Measurements from ENCODE around the gene KLF14.

The KLF14 gene

GRCh38 chr7:130700760-130701159 lies 33.2 kb downstream of the KLF14 start:
- no peak overlapping the region for H3K4me3 ChIP-seq (ENCODE audit: low read length)
- no peak overlapping the region for H3K4me2 ChIP-seq (ENCODE audit: low read length)
- no peaks in the 10 kb centered on the region for H3K9me3 ChIP-seq (ENCODE audit: control insufficient read depth, insufficient read depth, low read length)
- H3K79me2 ChIP-seq (ENCODE audit: control insufficient read depth, low read length), result no peaks in the 10 kb centered on the region
- no peaks in the 10 kb centered on the region for H3F3A ChIP-seq (ENCODE audit: control insufficient read depth, insufficient read depth)
- 0 out of 2 replicates have a peak, but pooled peaks cover 10% of the 10 kb centered on the region for H3K27me3 ChIP-seq (ENCODE audit: control insufficient read depth, low read length)
- H4K20me1 ChIP-seq (ENCODE audit: control insufficient read depth, insufficient read depth, low read depth, low read length), result no peaks in the 10 kb centered on the region
- no peaks in the 10 kb centered on the region for H3K9me2 ChIP-seq (replicated peaks; ENCODE audit: control insufficient read depth, low read length)
- TF ChIP-seq CTCF (IDR thresholded peaks at IDR 0.05; ENCODE audit: low read depth, low read length, poor library complexity, severe bottlenecking), result no peak
- no peak for TF ChIP-seq EZH2phosphoT487 (IDR thresholded peaks at IDR 0.05; ENCODE audit: borderline replicate concordance, low read length)
- H3K4me1 ChIP-seq (ENCODE audit: control insufficient read depth, low read length), result no peaks in the 10 kb centered on the region
- no peak overlapping the region for H3K27ac ChIP-seq (ENCODE audit: low read depth, low read length)
- H3K36me3 ChIP-seq (ENCODE audit: control insufficient read depth, low read length), result no peaks in the 10 kb centered on the region

GRCh38 chr7:130699686-130700085 lies 34.3 kb downstream of the KLF14 start:
- H4K20me1 ChIP-seq (ENCODE audit: control insufficient read depth, insufficient read depth, low read depth, low read length), result no peaks in the 10 kb centered on the region

GRCh38 chr7:130697820-130698219 lies 36.2 kb downstream of the KLF14 start:
- H3K79me2 ChIP-seq (ENCODE audit: control insufficient read depth, low read length), result no peaks in the 10 kb centered on the region
- H3K4me1 ChIP-seq (ENCODE audit: control insufficient read depth, low read length), result no peaks in the 10 kb centered on the region
- no peaks in the 10 kb centered on the region for H3K9me2 ChIP-seq (replicated peaks; ENCODE audit: control insufficient read depth, low read length)
- 0 out of 2 replicates have a peak, but pooled peaks cover 10% of the 10 kb centered on the region for H3K27me3 ChIP-seq (ENCODE audit: control insufficient read depth, low read length)
- no peak overlapping the region for H3K27ac ChIP-seq (ENCODE audit: low read depth, low read length)
- no peak overlapping the region for H3K4me2 ChIP-seq (ENCODE audit: low read length)
- no peaks in the 10 kb centered on the region for H3F3A ChIP-seq (ENCODE audit: control insufficient read depth, insufficient read depth)
- H3K36me3 ChIP-seq (ENCODE audit: control insufficient read depth, low read length), result no peaks in the 10 kb centered on the region
- no peaks in the 10 kb centered on the region for H3K9me3 ChIP-seq (ENCODE audit: control insufficient read depth, insufficient read depth, low read length)
- H3K4me3 ChIP-seq (ENCODE audit: low read length), result no peak overlapping the region
- TF ChIP-seq CTCF (IDR thresholded peaks at IDR 0.05; ENCODE audit: low read depth, low read length, poor library complexity, severe bottlenecking), result no peak
- no peak for TF ChIP-seq EZH2phosphoT487 (IDR thresholded peaks at IDR 0.05; ENCODE audit: borderline replicate concordance, low read length)
- H4K20me1 ChIP-seq (ENCODE audit: control insufficient read depth, insufficient read depth, low read depth, low read length), result no peaks in the 10 kb centered on the region

More at GRCh38 chr7:130699686-130700085, 34.3 kb downstream of the KLF14 start:
- Histone ChIP-seq H3K4me3 (ENCODE audit: low read length) (no peak overlapping the region), H3K36me3 (ENCODE audit: control insufficient read depth, low read length) (no peaks in the 10 kb centered on the region), H3K4me1 (ENCODE audit: control insufficient read depth, low read length) (no peaks in the 10 kb centered on the region), H3K9me2 (replicated peaks; ENCODE audit: control insufficient read depth, low read length) (no peaks in the 10 kb centered on the region), H3F3A (ENCODE audit: control insufficient read depth, insufficient read depth) (no peaks in the 10 kb centered on the region), H3K9me3 (ENCODE audit: control insufficient read depth, insufficient read depth, low read length) (no peaks in the 10 kb centered on the region), H3K27ac (ENCODE audit: low read depth, low read length) (no peak overlapping the region), H3K27me3 (ENCODE audit: control insufficient read depth, low read length) (0 out of 2 replicates have a peak, but pooled peaks cover 10% of the 10 kb centered on the region), H3K79me2 (ENCODE audit: control insufficient read depth, low read length) (no peaks in the 10 kb centered on the region), H3K4me2 (ENCODE audit: low read length) (no peak overlapping the region)
- TF ChIP-seq EZH2phosphoT487 (IDR thresholded peaks at IDR 0.05; ENCODE audit: borderline replicate concordance, low read length), result no peak
- TF ChIP-seq CTCF (IDR thresholded peaks at IDR 0.05; ENCODE audit: low read depth, low read length, poor library complexity, severe bottlenecking), result no peak
